ENCODE measurements around the gene AURKA.

Gene AURKA

DNA sequence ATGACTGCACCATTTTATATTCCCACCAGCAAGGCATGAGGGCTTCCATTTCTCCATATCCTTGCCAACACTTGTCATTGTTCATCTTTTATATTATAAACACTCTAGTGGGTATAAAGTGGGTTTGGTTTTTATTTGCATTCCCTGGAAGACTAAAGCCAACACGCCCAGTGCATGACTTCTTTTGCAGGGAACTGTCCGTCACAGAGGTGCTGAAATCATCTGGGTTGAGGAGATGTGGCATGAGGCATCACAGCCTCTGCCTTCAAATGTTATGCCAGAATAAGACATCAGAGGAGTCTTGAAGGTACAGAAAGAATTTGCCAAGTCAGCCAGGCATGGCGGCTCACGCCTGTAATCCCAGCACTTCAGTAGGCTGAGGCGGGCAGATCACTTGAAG, 63.2 kb downstream of the AURKA start:
- H3K4me3 ChIP-seq (ENCODE audit: low read depth, low read length) = no peak overlapping the region
- H3K9me3 ChIP-seq = no peaks in the 10 kb centered on the region
- H3K4me1 ChIP-seq = no peaks in the 10 kb centered on the region
- H3K27me3 ChIP-seq = no peaks in the 10 kb centered on the region
- no peak for DNase-seq
- no peaks in the 10 kb centered on the region for H3K36me3 ChIP-seq
- TF ChIP-seq, protein P1, sequence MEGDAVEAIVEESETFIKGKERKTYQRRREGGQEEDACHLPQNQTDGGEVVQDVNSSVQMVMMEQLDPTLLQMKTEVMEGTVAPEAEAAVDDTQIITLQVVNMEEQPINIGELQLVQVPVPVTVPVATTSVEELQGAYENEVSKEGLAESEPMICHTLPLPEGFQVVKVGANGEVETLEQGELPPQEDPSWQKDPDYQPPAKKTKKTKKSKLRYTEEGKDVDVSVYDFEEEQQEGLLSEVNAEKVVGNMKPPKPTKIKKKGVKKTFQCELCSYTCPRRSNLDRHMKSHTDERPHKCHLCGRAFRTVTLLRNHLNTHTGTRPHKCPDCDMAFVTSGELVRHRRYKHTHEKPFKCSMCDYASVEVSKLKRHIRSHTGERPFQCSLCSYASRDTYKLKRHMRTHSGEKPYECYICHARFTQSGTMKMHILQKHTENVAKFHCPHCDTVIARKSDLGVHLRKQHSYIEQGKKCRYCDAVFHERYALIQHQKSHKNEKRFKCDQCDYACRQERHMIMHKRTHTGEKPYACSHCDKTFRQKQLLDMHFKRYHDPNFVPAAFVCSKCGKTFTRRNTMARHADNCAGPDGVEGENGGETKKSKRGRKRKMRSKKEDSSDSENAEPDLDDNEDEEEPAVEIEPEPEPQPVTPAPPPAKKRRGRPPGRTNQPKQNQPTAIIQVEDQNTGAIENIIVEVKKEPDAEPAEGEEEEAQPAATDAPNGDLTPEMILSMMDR (IDR thresholded peaks at IDR 0.05; ENCODE audit: low read depth, low read length) = no peak

DNA sequence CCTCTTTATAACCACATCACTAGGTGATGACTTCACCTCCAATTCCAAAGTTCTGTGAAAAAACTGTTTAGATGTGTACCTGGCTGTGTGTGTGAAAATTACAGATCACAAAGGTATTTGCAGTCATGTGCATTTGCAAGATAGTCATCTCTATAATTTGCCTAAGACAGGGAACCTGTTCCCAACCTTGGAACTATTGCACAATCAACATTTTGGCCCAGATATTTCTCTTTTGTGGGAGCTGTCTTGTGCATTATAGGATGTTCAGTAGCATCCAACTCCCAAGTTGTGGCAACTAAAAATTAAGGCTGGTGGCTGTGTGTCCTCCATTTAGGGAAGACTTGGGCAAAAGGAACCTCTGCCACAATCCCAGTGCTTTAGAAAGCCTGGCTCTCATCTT, 67.2 kb downstream of the AURKA start:
- Histone ChIP-seq H3K4me1 (no peaks in the 10 kb centered on the region), H3K4me3 (ENCODE audit: low read depth, low read length) (no peak overlapping the region), H3K36me3 (no peaks in the 10 kb centered on the region), H3K27me3 (no peaks in the 10 kb centered on the region), H3K9me3 (no peaks in the 10 kb centered on the region)
- DNase-seq = no peak
- TF ChIP-seq, protein P1 (IDR thresholded peaks at IDR 0.05; ENCODE audit: low read depth, low read length) = no peak

DNA sequence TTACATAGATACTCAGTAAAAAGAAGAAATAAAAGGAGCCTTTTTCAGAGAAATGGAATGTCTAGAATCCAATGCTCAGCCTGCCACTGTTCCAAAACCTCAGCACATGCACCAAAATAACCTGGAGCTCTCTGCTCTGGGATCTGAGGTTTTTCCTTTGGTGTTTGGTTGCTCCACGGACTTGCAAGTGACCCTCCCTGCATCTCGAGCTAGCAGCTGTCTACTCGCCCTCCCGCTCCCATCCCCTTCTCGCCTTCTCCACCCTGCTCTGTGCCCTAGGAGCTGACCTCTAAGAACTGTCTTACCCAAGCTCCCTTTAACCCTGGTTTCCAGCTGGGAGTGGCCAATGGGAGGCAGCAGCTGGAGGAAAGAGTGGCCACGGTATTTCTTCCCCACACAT, 68.4 kb downstream of the AURKA start:
- H3K27me3 ChIP-seq = no peaks in the 10 kb centered on the region
- TF ChIP-seq, protein P1 (IDR thresholded peaks at IDR 0.05; ENCODE audit: low read depth, low read length) = no peak
- H3K4me1 ChIP-seq = no peaks in the 10 kb centered on the region
- no peak for DNase-seq
- no peaks in the 10 kb centered on the region for H3K36me3 ChIP-seq
- H3K9me3 ChIP-seq = no peaks in the 10 kb centered on the region
- H3K4me3 ChIP-seq (ENCODE audit: low read depth, low read length) = no peak overlapping the region

DNA sequence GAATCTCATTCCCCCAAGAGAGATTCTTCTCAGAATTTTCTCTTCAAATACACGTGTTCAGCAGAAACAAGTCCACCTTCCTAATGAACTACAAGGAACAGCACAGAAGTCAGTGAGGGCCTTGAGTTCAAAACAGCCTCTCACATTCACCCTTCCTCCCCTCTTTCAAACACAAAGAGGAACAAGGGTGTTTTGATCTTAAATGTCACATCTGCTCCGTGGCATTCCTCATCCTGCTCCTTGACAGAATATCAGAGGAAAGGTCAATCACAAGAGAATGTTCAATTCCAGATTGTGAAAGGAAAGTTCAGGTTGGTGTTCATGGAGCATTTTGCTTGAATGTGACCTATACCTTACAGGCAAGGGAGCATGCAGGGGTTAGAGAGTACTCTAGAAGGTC, 68.8 kb downstream of the AURKA start:
- Histone ChIP-seq H3K9me3 (no peaks in the 10 kb centered on the region), H3K36me3 (no peaks in the 10 kb centered on the region), H3K4me1 (no peaks in the 10 kb centered on the region), H3K4me3 (ENCODE audit: low read depth, low read length) (no peak overlapping the region), H3K27me3 (no peaks in the 10 kb centered on the region)
- DNase-seq = no peak
- TF ChIP-seq, protein P1 (IDR thresholded peaks at IDR 0.05; ENCODE audit: low read depth, low read length) = no peak

DNA sequence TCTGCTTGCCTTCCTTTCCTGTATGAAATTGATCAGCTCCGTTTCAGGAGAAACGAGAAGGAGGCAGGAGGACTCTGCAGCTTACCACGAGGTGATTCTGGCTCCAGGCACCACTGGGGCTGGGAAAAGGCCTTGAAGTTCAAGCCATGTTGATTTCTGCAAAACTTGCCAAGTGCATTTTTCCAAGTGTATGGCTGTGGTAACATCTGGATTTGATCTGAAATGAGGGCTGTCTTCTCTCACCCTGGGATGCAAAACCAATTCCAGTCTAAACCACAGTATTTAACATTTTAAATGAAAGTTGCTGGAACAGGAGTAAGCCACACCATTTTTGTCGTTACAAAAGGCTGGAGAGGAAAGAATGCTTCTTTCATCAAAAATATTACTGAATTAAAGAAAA, 69.3 kb downstream of the AURKA start:
- no peak for DNase-seq

More for the DNA sequence above, 69.3 kb downstream of the AURKA start:
- Histone ChIP-seq H3K4me3 (ENCODE audit: low read depth, low read length) (no peak overlapping the region), H3K27me3 (no peaks in the 10 kb centered on the region), H3K9me3 (no peaks in the 10 kb centered on the region), H3K4me1 (no peaks in the 10 kb centered on the region), H3K36me3 (no peaks in the 10 kb centered on the region)
- TF ChIP-seq, protein P1 (IDR thresholded peaks at IDR 0.05; ENCODE audit: low read depth, low read length) = no peak
